GM18909 (cell line): ENCODE data around the gene GCSAML.

Source experiments
- ATAC-seq: cut with Tn5 transposase; IDR thresholded peaks from one replicate; pipeline ENCODE4 v1.9.1; 2021; ENCODE audit warnings: mild to moderate bottlenecking; ENCODE audit not compliant: unreplicated experiment, poor library complexity

Gene GCSAML

DNA sequence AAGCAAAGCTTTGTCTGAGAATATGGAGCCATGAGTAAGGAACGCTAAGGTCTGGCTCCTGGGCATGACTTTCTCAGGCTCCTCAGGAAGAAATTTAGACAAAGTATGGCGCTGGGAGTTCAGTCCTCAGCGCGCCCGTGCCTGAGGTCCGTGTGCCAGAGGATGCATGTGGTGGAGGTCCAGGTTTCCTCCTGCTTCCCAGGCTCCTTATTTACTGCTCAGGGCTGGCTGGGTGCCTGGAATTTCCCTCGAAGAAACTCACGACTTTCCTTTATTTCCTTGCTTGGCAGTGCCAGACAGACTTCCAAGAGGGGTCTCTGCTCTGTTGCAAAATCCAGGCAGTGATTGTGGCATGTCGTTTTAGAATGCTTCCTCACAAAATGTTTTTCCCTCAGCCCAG, 13.3 kb downstream of the GCSAML start:
- no peak for ATAC-seq

DNA sequence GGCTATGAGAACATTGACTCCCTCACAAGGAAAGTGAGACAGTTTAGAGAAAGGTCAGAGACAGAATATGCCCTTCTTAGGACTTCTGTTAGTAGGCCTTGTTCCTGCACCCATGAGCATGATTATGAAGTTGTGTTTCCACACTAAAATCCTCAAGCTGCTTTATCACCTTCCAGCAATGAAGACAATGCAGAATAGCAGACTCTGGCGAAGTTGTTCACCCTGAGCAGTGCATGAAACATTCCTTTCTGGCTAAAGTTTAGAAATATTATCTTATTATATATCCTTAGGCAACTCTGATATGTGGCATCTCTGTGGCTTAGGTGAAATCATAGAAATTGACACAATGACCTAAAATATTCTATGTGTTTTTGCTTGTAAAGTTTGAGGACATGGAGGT, 25.3 kb downstream of the GCSAML start:
- ATAC-seq, result no peak

DNA sequence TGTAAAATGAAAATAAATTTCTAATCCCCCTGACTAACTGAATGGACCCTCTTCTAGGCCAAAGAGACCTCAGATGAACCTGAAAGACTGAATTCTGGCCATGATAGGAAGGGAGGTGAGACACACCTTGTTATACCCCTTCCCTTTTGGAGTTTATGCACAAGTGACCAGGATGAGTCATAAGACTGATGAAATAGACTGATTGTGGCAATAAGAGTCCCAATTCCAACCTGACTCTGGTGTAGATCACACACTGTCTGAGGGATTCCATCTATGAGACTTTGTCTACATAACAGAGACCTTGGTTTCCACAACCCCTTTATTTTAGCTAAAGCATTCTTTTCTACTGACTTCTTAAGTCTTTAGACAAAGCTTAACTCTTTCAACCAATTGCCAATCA, 25.7 kb downstream of the GCSAML start:
- no peak for ATAC-seq

DNA sequence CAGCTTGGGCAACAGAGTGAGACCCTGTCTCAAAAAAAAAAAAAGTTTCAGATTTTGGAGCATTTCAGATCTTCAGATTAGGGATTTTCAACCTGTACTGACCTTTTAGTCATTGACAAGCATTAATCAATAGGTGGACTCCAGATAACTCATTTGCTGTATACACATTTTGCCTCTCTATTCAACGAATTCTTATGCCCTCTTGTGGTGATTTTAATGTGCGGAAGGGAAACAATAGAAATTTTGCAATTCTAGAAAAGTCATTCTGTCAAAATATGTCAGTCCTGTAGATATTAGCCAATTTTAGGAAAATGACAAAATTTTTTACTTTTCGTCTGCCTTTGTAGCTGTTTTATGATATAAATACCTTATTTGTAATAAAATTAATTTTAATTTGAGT, 27.6 kb downstream of the GCSAML start:
- peak; percentile 55 for ATAC-seq

DNA sequence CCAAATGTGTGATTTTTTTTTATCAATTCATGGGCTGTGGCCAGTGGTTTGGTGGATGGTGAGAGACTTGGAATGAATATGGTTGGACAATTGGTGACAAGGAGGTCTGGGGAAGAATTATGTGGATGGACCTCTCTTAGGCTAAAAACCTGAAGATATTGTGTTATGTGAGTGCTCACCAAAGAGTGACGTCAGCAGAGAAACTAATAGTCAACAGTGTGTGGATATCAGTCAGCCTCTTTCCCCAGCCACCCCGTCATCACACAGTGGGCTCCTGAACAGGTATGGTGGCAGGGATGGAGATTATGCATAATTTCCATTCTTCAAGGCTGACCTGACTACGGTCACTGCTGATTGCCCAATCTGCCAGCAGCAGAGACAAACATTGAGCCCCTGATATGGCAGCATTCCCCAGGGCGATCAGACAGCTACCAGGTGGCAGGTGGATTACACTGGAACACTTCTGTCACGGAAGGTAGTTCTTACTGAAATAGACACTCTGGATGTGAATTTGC, 30.1 kb downstream of the GCSAML start:
- ATAC-seq, result no peak

DNA sequence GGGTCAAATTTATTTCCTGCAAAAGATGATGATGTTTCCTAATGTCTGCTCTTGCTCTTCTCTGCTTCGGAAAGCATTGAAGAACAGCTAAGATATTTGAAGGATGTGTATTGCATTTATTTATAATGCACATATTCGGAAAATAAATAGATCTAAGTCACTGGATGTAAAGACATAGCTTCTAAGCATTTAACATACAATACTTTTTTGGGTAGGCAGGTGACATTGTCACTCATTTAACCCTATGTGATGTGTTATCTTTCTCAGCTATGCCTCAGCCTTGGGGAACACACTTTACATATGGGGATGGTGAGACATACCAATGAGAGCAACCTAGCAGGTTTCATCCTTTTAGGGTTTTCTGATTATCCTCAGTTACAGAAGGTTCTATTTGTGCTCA, 39.1 kb downstream of the GCSAML start, which contains the start of gene OR2G2:
OR2G2 (plus strand) TSS at position 301 of the 400 bp plus-strand sequence; CDS start at position 301, 0 bp downstream.
- no peak for ATAC-seq

DNA sequence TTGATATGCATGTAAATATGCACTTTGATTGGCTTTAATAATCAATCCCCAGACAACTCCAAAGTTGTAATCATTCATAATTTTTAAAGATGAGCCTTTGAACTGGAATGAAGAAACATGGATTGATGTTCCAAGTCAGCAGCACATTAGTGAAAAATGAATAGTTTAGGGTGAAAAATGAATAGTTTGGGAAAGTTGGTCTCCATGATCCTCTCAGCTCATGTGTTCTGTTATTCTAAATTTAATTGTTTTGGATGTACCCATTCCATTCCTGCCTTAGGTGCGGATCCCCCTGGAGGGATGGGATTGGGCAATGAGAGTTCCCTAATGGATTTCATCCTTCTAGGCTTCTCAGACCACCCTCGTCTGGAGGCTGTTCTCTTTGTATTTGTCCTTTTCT, 56.4 kb downstream of the GCSAML start, which contains the start of gene OR2G3:
OR2G3 (plus strand) TSS at position 301 of the 400 bp plus-strand sequence; CDS start at position 301, 0 bp downstream.
- ATAC-seq, result no peak

DNA sequence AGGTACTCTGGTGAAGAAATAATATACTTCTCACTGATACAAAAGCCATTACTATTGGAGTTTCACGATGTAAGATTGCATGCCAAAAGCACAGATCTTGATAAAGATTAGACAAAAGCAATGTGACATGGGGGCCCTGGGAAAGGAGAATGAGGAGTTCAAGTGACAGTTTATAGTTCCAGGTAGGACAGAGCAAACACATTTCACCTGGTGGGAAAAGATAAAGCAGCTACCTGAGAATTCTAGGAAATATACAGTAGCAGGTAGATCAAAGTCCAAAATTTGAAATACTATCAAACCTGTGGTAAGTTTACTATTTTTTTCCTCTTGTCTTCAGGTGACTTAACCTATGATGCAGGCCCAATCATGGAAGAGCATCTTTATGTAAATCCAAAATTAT, 64.5 kb downstream of the GCSAML start:
- ATAC-seq, result no peak

DNA sequence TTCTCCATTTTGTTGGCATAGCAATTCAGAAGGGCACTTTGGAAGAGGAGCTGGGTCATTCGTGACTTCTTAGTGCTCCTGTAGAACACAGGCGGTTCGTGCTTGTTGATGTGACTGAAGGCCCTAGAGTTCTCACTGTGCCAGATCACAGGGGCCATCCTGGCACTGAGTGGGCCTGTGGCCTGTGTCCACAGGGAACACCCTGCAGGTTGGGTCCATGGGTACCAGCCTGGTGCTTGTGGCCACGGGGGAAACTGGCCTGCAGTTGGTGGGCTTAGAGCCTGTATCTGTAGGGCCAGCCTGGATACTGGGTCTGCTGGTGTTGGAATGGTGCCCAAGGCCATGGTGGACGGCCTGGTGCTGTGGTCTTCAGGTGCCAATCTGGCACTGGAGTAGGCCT, 65.7 kb downstream of the GCSAML start:
- ATAC-seq, result no peak
